Left forelimb (tissue), 1 donor: ENCODE measurements around the gene TTC33.
"Not testable (repeated sequence)": the region's sequence is repeated elsewhere in the genome, so short reads cannot be mapped to it uniquely, and the experiment has no call there.

Experiments
- DNase-seq: peaks from one replicate; pipeline ENCODE4 v3.0.0-alpha.2; 2018; ENCODE audit warnings: low spot score

The TTC33 gene

DNA sequence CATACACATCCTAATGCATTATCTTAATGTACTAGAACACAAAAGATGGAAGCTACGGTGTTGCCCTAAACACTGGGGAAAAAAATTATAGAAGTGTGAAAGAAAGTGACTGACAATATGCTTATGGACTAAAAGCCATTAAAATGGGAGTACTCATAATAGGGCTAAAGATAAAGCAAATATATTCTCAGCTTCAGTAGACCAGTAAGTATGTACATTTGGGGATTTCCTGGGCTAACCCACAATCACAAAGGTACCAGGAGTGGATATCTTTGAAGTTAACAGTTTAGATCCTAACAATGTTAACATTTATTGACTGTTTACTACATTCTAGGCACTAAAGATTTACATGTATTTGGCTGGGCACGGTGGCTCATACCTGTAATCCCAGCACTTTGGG, 39.2 kb downstream of the TTC33 start:
- DNase-seq, result no peak

DNA sequence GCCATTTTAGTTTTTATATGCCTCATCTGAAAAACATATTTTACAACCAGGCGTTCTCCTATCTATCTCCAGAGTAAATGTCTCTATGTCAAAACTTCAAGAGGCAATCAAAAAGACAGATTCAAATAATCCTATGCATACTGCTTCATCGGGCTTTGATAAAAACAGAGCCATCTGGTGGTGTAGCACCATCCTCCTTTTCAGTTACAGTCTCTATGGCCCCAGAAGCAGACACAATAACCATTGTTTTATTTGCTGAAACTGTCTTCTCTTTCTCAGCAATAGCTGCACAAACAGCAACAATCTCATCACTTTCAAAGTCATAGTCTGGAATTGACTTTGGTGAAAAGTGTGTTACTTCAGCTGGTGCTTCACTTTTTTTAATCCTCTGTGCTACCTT, 39.8 kb downstream of the TTC33 start:
- no peak for DNase-seq

DNA sequence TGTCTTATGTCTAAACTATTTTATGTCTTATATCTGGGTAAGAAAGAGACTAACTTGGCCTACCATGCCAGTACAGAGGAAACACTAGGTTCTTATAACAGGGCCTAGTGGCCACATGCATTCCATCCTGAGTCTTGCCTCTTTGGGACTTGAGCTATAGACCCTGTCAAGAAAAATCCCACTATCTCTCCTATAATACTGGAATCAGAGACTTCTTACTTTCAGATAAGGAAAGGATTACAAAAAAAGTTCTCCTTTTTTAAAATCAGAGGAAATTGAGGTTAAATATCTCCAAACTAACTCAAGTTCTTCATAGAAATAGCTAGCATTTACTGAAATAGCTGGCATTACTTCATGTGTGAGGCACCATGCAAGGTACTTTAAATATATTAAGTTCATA, 41.8 kb downstream of the TTC33 start:
- DNase-seq, result no peak

DNA sequence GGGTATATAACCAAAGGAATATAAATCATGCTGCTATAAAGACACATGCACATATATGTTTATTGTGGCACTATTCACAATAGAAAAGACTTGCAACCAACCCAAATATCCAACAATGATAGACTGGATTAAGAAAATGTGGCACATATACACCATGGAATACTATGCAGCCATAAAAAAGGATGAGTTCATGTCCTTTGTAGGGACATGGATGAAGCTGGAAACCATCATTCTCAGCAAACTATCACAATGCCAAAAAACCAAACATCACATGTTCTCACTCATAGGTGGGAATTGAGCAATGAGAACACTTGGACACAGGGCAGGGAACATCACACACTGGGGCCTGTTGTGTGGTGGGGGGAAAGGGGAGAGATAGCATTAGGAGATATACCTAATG, 45.2 kb downstream of the TTC33 start:
- DNase-seq, result not testable (repeated sequence)

DNA sequence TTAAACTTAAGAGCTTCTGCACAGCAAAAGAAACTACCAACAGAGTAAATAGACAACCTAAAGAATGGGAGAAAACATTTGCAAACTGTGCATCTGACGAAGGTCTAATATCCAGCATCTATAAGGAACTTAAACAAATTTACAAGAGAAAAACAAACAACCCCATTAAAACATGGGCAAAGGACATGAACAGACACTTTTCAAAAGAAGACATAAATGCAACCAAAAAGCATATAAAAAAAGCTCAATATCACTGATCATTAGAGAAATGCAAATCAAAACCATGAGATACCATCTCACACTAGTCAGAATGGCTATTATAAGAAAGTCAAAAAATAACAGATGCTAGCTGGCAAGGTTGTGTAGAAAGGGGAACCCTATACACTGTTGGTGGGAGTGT, 50.3 kb downstream of the TTC33 start:
- not testable (repeated sequence) for DNase-seq

DNA sequence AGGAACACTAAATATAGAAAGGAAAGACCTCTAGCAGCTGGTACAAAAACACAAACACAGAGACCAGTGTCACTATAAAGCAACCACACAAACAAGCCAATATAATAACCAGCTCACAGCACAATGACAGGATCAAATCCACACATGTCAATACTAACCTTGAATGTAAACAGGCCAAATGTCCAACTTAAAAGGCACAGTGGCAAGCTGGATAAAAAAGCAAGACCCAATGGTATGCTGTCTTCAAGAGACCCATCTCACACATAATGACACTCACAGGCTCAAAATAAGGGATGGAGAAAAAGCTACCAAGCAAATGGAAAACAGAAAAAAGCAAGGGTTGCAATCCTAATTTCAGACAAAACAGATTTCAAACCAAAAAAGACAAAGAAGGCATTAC, 53.7 kb downstream of the TTC33 start:
- DNase-seq, result not testable (repeated sequence)

DNA sequence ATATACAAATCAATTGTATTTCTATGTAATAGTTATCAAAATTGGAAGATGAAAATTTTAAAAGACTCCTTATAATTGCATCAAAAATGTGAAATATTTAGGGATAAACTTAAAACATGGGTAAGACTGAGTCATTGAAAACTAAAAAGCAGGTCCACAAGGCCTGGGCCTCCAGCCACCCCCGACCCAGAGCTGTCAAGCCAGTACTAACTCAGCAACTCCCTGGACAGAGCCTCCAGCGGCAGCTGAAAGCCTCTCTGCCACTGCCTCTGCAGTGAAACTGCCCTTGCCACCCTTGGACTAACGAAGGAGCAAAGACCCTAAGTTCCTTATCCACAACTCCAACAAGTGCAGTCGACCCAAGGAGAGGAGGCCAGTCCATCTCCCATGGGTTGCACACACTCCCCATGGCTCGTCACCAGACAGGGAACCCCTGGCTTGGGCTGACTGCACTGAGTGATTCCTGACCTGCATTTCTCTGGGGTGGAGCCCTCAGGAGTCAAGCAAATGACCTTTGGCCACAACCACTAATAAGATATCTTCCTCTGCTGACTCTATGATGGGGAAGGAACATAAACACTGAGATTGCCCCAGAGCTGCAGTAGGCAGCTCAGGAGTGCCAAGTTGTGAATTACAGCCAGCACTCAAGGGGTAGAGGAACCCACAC, 55.5 kb downstream of the TTC33 start:
- no peak for DNase-seq

DNA sequence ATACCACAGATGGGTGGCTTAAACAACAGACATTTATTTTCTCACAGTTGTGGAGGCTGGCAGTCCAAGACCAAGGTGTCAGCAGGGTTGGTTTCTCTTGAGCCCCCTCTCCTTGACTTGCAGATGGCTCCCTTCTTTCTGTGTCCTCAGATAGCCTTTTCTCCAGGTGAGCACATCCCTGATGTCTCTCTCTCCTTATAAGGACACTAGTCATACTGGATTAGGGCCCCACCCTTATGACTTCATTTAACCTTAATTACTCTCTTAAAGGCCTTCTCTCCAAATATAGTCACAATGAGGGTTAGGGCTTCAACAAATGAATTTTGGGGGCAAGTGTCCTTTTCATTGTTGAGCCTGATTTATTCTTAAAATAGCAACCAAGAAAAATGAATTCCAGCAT, 61.3 kb downstream of the TTC33 start:
- no peak for DNase-seq

DNA sequence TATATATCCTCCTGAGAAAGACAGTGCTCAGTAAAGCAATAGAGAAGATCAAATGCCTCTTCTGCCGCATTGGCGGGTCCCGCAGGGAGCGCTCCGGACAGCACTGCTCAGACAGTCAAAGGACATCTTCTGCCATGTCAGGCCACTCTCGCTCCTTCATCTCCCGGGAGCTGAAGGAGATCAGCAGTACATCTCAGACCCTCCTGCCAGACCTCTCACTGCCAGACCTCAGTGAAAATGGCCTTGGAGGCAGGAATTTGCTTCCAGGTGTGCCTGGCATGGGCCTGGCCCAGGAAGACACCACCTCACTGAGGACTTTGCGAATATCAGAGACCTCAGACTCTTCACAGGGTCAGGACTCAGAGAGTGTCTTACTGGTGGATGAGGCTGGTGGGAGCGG, 63.9 kb downstream of the TTC33 start:
- no peak for DNase-seq

DNA sequence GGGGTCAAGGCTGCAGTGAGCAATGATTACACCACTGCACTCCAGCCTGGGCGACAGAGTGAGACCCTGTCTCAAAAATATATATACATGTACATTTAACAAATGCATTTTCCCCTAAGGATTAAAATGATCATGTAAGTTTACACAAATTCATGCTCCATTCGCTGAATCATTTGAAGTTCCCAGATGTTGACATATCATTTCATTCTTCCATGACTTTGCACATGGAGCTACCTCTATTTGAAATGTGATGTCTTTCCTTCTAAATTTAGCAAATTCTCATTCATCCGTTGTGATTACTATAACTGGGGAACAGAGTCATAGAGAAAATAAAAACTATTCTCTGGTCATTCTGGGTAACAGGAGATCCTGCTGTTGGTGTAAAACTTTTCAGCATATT, 65.5 kb downstream of the TTC33 start:
- no peak for DNase-seq

DNA sequence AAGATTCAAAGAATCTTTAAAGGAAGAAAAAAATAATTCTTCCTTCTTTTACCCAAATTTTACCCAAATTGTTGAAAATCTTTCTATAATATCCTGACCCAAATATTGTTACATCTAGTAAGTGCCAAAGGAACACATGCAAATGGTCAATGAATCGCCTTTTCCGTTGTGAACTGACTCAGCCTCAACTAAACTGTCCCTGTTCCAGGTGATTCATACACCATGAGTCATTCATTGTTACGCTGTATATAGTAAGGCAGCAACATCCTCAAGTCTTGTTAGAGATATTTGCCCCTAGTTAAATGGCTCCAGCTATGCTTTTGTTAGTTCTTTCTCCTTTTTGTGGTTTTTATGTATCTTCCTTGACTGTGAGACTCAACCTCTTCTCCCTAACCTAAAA, 66.3 kb downstream of the TTC33 start:
- DNase-seq, result no peak

DNA sequence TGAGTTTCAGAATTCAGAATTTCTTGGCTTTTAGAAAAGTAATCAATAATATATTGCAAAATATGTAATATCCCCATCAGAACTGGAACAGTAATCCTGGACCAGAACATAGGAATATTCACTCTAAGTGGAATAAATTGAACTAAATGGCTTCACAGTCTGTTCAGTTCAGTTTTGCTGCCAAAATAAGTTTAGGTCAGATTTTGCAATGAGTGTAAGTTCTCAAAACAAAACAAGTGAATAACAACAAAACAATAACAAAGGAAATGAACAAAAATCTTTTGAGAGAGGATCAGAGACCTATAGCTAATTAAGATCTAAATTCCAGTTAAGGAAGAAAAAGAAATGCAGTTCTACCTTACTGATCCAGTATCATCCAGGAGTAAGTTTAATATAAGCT, 66.8 kb downstream of the TTC33 start:
- DNase-seq, result no peak

DNA sequence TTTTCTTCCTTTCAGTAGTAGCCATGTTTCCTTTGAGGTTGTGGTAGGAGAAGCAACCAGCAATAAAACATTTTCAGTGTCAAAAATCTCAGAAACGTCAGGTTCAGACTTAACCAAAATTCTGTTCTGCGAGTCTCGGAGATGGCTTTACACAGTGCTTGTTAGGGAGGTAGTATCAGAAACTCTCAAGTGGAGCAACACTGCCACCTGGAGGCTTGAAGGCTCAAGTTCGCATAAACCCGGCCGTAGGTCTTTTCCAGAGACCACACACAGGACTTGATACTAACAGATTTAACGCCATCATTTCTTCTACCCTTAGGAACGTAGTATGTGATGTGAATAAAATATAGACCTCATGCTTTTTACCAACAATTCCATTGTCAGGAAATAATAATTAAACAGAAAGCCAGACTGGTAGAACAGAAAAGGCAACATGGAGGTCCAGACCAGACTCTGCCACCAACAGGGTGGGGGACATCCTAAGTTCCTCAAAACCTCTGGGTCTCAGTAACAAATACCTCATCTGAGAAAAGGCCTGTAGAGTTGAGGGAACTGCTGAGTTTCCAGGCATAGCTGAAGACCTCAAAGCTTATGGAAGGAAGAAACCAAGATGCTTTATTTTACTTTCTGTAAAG, 67.5 kb downstream of the TTC33 start:
- peak; percentile 86 for DNase-seq

DNA sequence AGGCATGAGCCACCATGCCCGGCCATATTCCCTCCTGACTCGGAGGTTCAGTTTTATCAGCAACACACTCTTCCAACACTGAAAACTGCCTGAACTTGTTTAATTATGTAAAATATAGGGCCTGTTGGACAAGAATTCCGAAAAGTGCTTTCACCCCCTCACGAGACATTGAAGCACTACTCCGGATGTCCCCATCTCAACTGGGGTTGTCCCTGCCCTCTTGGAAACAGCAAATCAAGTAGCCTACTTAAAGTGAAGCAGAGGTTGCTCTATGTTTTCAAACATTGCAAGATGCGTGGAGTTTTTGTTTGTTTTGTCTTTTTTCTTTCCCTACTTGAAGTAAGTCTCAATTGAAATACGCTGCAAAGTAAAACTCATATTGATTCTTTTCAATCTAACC, 68.4 kb downstream of the TTC33 start:
- no peak for DNase-seq

DNA sequence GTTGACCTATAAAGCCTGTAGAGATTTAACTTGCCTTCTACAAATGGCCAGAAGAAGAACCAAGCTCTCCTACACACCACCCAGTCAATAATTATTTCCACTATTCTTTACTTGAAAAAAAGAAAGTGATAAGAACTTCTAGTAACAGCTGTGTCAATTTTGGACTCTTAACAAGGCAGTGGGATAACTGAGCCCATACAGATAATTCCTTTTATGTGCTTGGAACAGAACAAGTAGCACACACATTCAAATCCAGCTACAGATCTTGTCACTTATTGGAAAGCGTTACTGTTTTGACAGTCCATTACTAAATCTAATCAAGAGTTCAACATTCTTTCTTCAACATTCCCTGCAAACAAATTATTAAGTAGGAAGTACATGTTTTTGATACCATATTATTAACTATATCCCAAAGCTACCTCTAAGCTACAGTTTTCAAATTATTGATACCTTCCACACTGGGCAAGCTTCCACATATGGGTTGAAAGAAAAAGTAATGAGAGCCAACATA, 69.7 kb downstream of the TTC33 start:
- no peak for DNase-seq

DNA sequence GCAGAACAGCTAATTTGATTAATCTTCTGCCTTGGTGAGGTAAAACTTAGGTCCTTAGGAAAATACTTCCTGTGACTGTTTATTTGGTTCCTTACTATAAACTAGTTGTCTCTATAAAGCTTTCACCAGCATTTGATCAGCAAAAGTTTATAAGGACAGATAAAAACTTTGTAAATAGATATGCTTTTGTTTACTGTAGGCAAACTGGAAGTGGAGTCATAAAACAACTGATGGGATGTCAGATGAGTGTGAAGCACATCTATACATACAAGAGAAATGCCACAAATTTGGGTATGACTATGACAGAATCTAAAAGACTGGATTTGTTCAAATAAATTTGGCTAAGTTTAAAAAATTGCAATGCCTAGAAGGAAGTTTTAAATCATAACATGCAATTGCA, 70.6 kb downstream of the TTC33 start:
- DNase-seq, result no peak

DNA sequence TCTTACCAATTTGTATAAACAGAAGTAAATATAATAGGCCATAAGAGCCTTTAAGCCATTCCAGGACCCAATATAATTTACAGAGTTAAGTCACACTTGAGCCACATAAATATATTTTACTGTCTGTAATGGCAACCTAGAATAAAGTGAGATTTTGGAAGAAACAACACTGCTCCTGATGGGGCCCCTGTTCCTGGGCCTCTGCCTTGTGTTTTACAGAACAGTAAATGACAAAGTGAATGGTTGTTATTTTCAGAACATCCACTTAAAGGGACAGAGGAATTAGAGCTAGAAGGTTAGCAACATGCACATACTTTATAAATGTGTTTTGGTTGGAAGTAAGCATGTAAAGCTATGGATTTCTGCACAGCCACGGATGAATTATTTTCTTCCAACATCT, 72.5 kb downstream of the TTC33 start:
- no peak for DNase-seq

DNA sequence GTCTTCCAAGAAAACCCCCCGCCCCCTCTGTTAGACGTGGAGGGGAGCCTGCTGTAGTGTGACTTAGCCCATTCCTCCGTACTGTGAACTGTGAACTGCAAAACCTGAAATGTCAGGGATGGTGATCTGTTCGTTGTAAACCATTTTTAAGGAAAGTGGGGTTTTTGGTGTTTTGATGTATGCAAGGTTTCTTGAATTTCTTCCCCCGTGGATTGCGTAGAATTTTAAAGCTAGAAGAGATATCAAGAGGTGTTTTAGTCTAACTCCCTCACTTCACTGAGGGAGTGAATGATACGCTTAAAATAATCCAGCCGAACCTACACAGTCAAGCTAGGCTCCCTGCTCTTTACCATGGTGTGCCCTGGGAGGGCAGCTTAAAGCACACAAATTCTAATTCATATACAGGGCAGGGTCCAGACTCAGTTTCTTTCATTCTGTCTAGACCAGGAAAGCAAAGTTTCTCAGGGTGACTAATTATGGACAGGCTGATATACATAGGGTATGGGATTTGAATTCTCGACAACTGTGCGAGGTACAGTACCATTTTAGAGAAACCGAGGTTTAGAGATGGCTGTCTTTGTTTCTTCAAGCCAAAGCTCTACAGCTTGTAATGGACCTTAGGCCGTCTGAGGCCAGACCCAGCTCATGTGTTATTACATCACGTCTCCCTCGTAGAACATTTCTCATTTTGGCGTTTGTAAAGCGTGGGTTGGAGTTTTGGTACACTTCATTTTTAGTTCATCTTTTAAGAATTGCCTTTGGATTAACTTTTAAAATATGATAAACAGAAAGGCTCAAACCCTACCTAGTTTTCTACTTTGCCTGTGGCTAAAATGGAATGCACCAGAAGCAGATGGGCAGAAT, 73.4 kb downstream of the TTC33 start:
- no peak for DNase-seq

DNA sequence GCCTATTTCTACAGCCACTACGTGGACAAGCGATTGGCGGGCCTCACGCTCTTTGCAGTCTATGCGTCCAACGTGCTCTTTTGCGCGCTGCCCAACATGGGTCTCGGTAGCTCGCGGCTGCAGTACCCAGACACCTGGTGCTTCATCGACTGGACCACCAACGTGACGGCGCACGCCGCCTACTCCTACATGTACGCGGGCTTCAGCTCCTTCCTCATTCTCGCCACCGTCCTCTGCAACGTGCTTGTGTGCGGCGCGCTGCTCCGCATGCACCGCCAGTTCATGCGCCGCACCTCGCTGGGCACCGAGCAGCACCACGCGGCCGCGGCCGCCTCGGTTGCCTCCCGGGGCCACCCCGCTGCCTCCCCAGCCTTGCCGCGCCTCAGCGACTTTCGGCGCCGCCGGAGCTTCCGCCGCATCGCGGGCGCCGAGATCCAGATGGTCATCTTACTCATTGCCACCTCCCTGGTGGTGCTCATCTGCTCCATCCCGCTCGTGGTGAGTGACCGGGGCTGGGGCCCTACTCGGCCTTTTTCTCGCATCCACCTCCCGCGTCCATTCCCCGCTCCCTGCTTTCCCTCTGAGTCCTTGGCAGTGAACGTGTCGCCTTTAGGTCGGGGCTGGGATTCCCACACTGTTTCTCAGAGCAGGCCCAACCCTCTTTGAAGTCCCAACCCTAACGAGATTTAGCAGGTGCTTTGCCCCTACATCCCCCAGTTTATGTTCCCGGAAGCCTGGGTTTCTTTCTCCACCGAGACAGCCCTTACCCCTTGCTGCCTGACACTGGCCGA, 74.2 kb downstream of the TTC33 start:
- DNase-seq, result peak; percentile 67

DNA sequence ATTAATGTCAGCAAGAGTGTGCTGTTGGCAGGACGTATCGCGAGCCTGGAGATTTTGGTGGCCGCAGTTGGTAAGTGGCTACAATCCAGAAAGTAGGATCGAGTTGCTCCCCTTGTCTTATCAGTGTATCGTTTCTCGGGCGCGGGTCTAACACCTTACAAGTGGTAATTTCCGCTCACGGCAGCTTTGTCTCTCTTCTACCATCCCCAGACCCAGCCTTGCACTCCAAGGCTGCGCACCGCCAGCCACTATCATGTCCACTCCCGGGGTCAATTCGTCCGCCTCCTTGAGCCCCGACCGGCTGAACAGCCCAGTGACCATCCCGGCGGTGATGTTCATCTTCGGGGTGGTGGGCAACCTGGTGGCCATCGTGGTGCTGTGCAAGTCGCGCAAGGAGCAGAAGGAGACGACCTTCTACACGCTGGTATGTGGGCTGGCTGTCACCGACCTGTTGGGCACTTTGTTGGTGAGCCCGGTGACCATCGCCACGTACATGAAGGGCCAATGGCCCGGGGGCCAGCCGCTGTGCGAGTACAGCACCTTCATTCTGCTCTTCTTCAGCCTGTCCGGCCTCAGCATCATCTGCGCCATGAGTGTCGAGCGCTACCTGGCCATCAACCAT, 74.9 kb downstream of the TTC33 start:
- DNase-seq, result peak; percentile 70

DNA sequence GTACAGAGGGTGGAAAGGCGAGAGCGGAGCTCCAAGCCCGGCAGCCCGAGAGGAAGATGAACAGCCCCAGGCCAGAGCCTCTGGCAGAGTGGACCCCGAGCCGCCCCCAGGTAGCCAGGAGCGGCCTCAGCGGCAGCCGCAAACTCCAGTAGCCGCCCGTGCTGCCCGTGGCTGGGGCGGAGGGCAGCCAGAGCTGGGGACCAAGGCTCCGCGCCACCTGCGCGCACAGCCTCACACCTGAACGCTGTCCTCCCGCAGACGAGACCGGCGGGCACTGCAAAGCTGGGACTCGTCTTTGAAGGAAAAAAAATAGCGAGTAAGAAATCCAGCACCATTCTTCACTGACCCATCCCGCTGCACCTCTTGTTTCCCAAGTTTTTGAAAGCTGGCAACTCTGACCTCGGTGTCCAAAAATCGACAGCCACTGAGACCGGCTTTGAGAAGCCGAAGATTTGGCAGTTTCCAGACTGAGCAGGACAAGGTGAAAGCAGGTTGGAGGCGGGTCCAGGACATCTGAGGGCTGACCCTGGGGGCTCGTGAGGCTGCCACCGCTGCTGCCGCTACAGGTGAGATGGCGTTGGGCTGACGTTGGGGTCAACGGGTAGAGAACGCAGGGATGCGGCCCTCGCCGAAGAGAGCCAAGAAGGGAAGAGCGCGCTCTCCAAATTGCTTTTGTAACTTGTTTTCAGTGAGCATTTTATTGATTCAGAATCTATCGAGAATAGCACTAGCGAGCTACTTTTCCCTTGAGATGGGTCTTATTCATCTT, 75.7 kb downstream of the TTC33 start, which contains the start of gene PTGER4:
Gene PTGER4 (plus strand): TSS at position 3 of the 769 bp plus-strand sequence. CDS start 1,079 bp downstream, outside the sequence.
- no peak for DNase-seq
